H1 (cell line): ENCODE results near the gene CYBRD1. TPM values are rescaled to one million over a fixed set of nuclear protein-coding genes. Genes with fewer than 3 reads are reported as not detected.

Source experiments
- CTCF ChIA-PET: fragments of 300-600 bp; sonication (Branson Sonifier 250); formaldehyde crosslinking; loops from one replicate; lab custom pipeline; 2021; ENCODE audit not compliant: partially characterized antibody; lab: Charles Lee
- POLR2A ChIA-PET: fragments of 300-600 bp; sonication (Branson Sonifier 250); formaldehyde crosslinking; loops from one replicate; lab custom pipeline; 2021; ENCODE audit warnings: inconsistent platforms; ENCODE audit not compliant: partially characterized antibody; lab: Charles Lee
- DNase-seq, 2 experiments: peaks; one replicate each; pipeline versions ENCODE4 v3.0.0 to v3.0.0-alpha.2; 2010 to 2022; ENCODE audit warnings: low spot score in 2 of 2, low read depth in 1 of 2, mixed read lengths in 1 of 2
- FAIRE-seq: peaks from 2 replicates; lab custom pipeline; 2011; peaks lifted over from hg19 to GRCh38; lab: Jason Lieb, UNC
- H2AFZ ChIP-seq: 2 replicates; pipeline ENCODE4 v1.8.1; 2012; ENCODE audit warnings: low read length, inconsistent platforms
- H2AK5ac ChIP-seq: 2 replicates; pipeline ENCODE4 v1.6.1; 2013; ENCODE audit warnings: low read depth, low read length
- H2BK120ac ChIP-seq: replicated peaks from 2 replicates; pipeline ENCODE3; 2013; ENCODE audit warnings: low read depth, low read length, inconsistent platforms
- H2BK12ac ChIP-seq: 2 replicates; pipeline ENCODE4 v1.6.1; 2013; ENCODE audit warnings: low read depth, low read length
- H2BK15ac ChIP-seq: 2 replicates; pipeline ENCODE4 v1.6.1; 2013; ENCODE audit warnings: low read length
- H2BK20ac ChIP-seq: 2 replicates; pipeline ENCODE4 v1.6.1; 2013; ENCODE audit warnings: low read length
- H2BK5ac ChIP-seq: 2 replicates; pipeline ENCODE4 v1.6.1; 2013; ENCODE audit warnings: low read depth, low read length
- H3K14ac ChIP-seq: 2 replicates; pipeline ENCODE4 v1.6.1; 2013; ENCODE audit warnings: inconsistent platforms; ENCODE audit not compliant: insufficient read length
- H3K18ac ChIP-seq: 2 replicates; pipeline ENCODE4 v1.6.1; 2013; ENCODE audit warnings: low read length; ENCODE audit errors: extremely low read depth
- H3K23ac ChIP-seq: 2 replicates; pipeline ENCODE4 v1.6.1; 2013; ENCODE audit warnings: inconsistent platforms; ENCODE audit not compliant: insufficient read length
- H3K23me2 ChIP-seq: 2 replicates; pipeline ENCODE4 v1.6.1; 2013; ENCODE audit warnings: low read depth, low read length
- H3K27ac ChIP-seq: 2 replicates; pipeline ENCODE4 v1.6.1; 2011; ENCODE audit warnings: low read depth, low read length, inconsistent platforms
- H3K27me3 ChIP-seq, 4 experiments: replicated peaks in 1 of 4; 1 replicate in 1 of 4; 2 replicates in 3 of 4; pipeline versions ENCODE4 v1.6.1 to v1.8.1; 2011 to 2013; ENCODE audit warnings: low read length in 3 of 4, mild to moderate bottlenecking in 3 of 4, inconsistent platforms in 2 of 4, mixed read lengths in 2 of 4, moderate library complexity in 1 of 4; ENCODE audit not compliant: control insufficient read depth in 3 of 4, insufficient read depth in 3 of 4; ENCODE audit errors: extremely low read depth in 1 of 4
- H3K36me3 ChIP-seq, 4 experiments: 2 replicates each; pipeline versions ENCODE4 v1.6.1 to v1.8.1; 2011 to 2013; ENCODE audit warnings: mild to moderate bottlenecking in 4 of 4, low read length in 3 of 4, moderate library complexity in 2 of 4, control low read depth in 1 of 4, inconsistent platforms in 1 of 4; ENCODE audit not compliant: insufficient read depth in 4 of 4, control insufficient read depth in 2 of 4
- H3K4ac ChIP-seq: replicated peaks from 2 replicates; pipeline ENCODE3; 2013; ENCODE audit warnings: low read length, low read depth, mixed read lengths, inconsistent platforms; ENCODE audit not compliant: insufficient read length
- H3K4me1 ChIP-seq, 4 experiments: replicated peaks in 1 of 4; 1 replicate in 1 of 4; 2 replicates in 3 of 4; pipeline versions ENCODE4 v1.6.1 to v1.8.1; 2011 to 2013; ENCODE audit warnings: low read length in 3 of 4, inconsistent platforms in 2 of 4, mixed read lengths in 1 of 4; ENCODE audit not compliant: insufficient read depth in 4 of 4, control insufficient read depth in 3 of 4
- H3K4me2 ChIP-seq, 2 experiments: 2 replicates each; pipeline versions ENCODE4 v1.6.1 to v1.8.1; 2011 to 2013; ENCODE audit warnings: low read depth in 2 of 2, low read length in 2 of 2, control low read depth in 1 of 2, inconsistent platforms in 1 of 2, mild to moderate bottlenecking in 1 of 2; ENCODE audit not compliant: insufficient read depth in 1 of 2
- H3K4me3 ChIP-seq, 4 experiments: fragments of 200-600, 300-600 bp in 1 of 4; sonication (generic), shearing (Covaris generic), sonication (Bioruptor Twin) in 1 of 4; 2 replicates each; pipeline versions ENCODE4 v1.5.1 to v1.8.1; 2011 to 2016; ENCODE audit warnings: low read length in 4 of 4, low read depth in 3 of 4, control low read depth in 2 of 4, inconsistent platforms in 2 of 4, mild to moderate bottlenecking in 2 of 4, mixed read lengths in 1 of 4, moderate library complexity in 1 of 4; ENCODE audit not compliant: insufficient read depth in 2 of 4; ENCODE audit errors: extremely low read depth in 1 of 4
- H3K56ac ChIP-seq: replicated peaks from 2 replicates; pipeline ENCODE3; 2013; ENCODE audit warnings: low read depth, mild to moderate bottlenecking, mixed read lengths, low read length, inconsistent platforms; ENCODE audit not compliant: insufficient read length
- H3K79me1 ChIP-seq: 2 replicates; pipeline ENCODE4 v1.6.1; 2013; ENCODE audit warnings: low read depth, low read length, control low read depth
- H3K79me2 ChIP-seq, 2 experiments: 2 replicates each; pipeline versions ENCODE4 v1.6.1 to v1.8.1; 2012 to 2013; ENCODE audit warnings: low read length in 2 of 2, mild to moderate bottlenecking in 2 of 2, inconsistent platforms in 1 of 2; ENCODE audit not compliant: insufficient read depth in 2 of 2, control insufficient read depth in 1 of 2
- H3K9ac ChIP-seq, 4 experiments: replicated peaks in 1 of 4; 1 replicate in 1 of 4; 2 replicates in 3 of 4; pipeline versions ENCODE4 v1.6.1 to v1.8.1; 2011 to 2013; ENCODE audit warnings: low read depth in 3 of 4, low read length in 3 of 4, control low read depth in 2 of 4, mild to moderate bottlenecking in 2 of 4, moderate library complexity in 2 of 4, inconsistent platforms in 1 of 4; ENCODE audit errors: extremely low read depth in 1 of 4
- H3K9me3 ChIP-seq, 2 experiments: 2 replicates each; pipeline versions ENCODE4 v1.6.1 to v1.8.1; 2012 to 2013; ENCODE audit warnings: mild to moderate bottlenecking in 2 of 2, moderate library complexity in 2 of 2, control low read depth in 1 of 2, inconsistent platforms in 1 of 2, low read depth in 1 of 2, low read length in 1 of 2, mixed read lengths in 1 of 2; ENCODE audit not compliant: insufficient read depth in 2 of 2
- H4K20me1 ChIP-seq, 2 experiments: replicated peaks in 1 of 2; 2 replicates each; pipeline versions ENCODE3 to v1.8.1; 2011 to 2013; ENCODE audit warnings: inconsistent platforms in 2 of 2, low read length in 2 of 2, mild to moderate bottlenecking in 1 of 2; ENCODE audit not compliant: insufficient read depth in 2 of 2, control insufficient read depth in 1 of 2
- H4K5ac ChIP-seq: 2 replicates; pipeline ENCODE4 v1.6.1; 2013; ENCODE audit warnings: low read length, low read depth, mixed read lengths, inconsistent platforms; ENCODE audit not compliant: insufficient read length
- H4K8ac ChIP-seq: 2 replicates; pipeline ENCODE4 v1.8.0; 2013; ENCODE audit warnings: mild to moderate bottlenecking, moderate library complexity, low read length, inconsistent platforms; ENCODE audit not compliant: insufficient read depth; ENCODE audit errors: extremely low read depth
- H4K91ac ChIP-seq: replicated peaks from 2 replicates; pipeline ENCODE3; 2013; ENCODE audit warnings: low read length, mixed read lengths, inconsistent platforms; ENCODE audit not compliant: insufficient read length
- ATF3 ChIP-seq: IDR thresholded peaks from 2 replicates; pipeline ENCODE4 v1.6.1; 2011; ENCODE audit warnings: low read depth, mild to moderate bottlenecking, low read length; ENCODE audit not compliant: insufficient read depth
- CHD1 ChIP-seq: IDR thresholded peaks from 2 replicates; pipeline ENCODE4 v1.6.1; 2012; ENCODE audit warnings: low read depth, low read length, improper control_type of control experiment
- HDAC6 ChIP-seq: IDR thresholded peaks from one replicate; pipeline ENCODE4 v1.7.1; 2012; ENCODE audit warnings: low read depth, mild to moderate bottlenecking, inconsistent platforms, low read length, moderate library complexity
- JUND ChIP-seq: IDR thresholded peaks from 2 replicates; pipeline ENCODE4 v1.6.1; 2011; ENCODE audit warnings: mild to moderate bottlenecking, improper control_type of control experiment, low read length
- KDM4A ChIP-seq: IDR thresholded peaks from one replicate; pipeline ENCODE4 v1.7.1; 2012; ENCODE audit warnings: low read depth, mild to moderate bottlenecking, moderate library complexity, low read length, inconsistent platforms; ENCODE audit not compliant: severe bottlenecking
- POLR2AphosphoS5 ChIP-seq: IDR thresholded peaks from 2 replicates; pipeline ENCODE4 v1.6.1; 2011; ENCODE audit warnings: low read depth, low read length
- POU5F1 ChIP-seq: IDR thresholded peaks from 2 replicates; pipeline ENCODE4 v1.6.1; 2011; ENCODE audit warnings: low read depth, mild to moderate bottlenecking, low read length, moderate library complexity
- RBBP5 ChIP-seq: IDR thresholded peaks from 2 replicates; pipeline ENCODE4 v1.7.1; 2012; ENCODE audit warnings: low read depth, mild to moderate bottlenecking, inconsistent platforms, low read length, moderate library complexity, borderline replicate concordance
- SP4 ChIP-seq: IDR thresholded peaks from 2 replicates; pipeline ENCODE4 v1.6.1; 2012; ENCODE audit warnings: low read length, inconsistent platforms
- SUZ12 ChIP-seq: fragments of 200-600 bp; sonication (generic); IDR thresholded peaks from 2 replicates; pipeline ENCODE4 v1.6.1; 2012; ENCODE audit warnings: mild to moderate bottlenecking, inconsistent platforms, low read length, moderate library complexity, mixed read lengths
- YY1 ChIP-seq: IDR thresholded peaks from 2 replicates; pipeline ENCODE4 v1.6.1; 2011; ENCODE audit warnings: low read depth, mild to moderate bottlenecking, low read length
- WGBS, 2 experiments: shearing (Covaris generic) in 1 of 2; methylation state at CpG; one replicate each; pipeline versions ENCODE4 v1.1.6 to v1.1.7; 2013 to 2015; ENCODE audit warnings: low lambda C conversion rate in 2 of 2, mixed read lengths in 2 of 2, inconsistent platforms in 1 of 2, low coverage in 1 of 2, missing lambda C conversion rate in 1 of 2; ENCODE audit not compliant: insufficient replicate concordance in 2 of 2, insufficient coverage in 1 of 2, insufficient read length in 1 of 2; ENCODE audit errors: extremely low coverage in 1 of 2, missing lambda C conversion rate in 1 of 2; 5-methylcytosine and 5-hydroxymethylcytosine counted together
- polyA plus RNA-seq, 7 experiments: library from polyadenylated mRNA; depleted of rRNA in 3 of 7; stranded (reverse) in 5 of 7; unstranded in 2 of 7; fragments of >200 nt in 5 of 7; fragments of 200-250 nt in 2 of 7; gene quantifications; 1 replicate in 5 of 7; 2 replicates in 1 of 7; 4 replicates in 1 of 7; pipeline versions ENCODE4 v1.2.1 to v1.2.3, GENCODE V29; 2011 to 2013; ENCODE audit warnings: missing spikeins in 2 of 7, mixed read lengths in 2 of 7
- total RNA-seq: library from RNA; stranded (reverse); fragmentation: NEBNext Ultra II Directional; extraction: Animal tissue kit (Norgen Biotek cat#: 25700); gene quantifications from 2 replicates; pipeline ENCODE4 v1.2.1, GENCODE V29; 2021
- TF ChIP-seq, protein P1 (sequence below), 3 experiments: IDR thresholded peaks; 1 replicate in 2 of 3; 2 replicates in 1 of 3; pipeline versions ENCODE4 v1.5.1 to v1.6.1; 2011; ENCODE audit warnings: low read length in 3 of 3, mild to moderate bottlenecking in 3 of 3, inconsistent platforms in 2 of 3, low read depth in 1 of 3, moderate library complexity in 1 of 3; ENCODE audit not compliant: insufficient read depth in 1 of 3; ENCODE audit errors: control extremely low read depth in 1 of 3

Gene CYBRD1
- total and polyA plus RNA-seq, 2 of the 8 experiments (the other 6 are each of a cell fraction or from before 2014, with no cell fraction given) = 10.7 to 12.6 TPM

DNA sequence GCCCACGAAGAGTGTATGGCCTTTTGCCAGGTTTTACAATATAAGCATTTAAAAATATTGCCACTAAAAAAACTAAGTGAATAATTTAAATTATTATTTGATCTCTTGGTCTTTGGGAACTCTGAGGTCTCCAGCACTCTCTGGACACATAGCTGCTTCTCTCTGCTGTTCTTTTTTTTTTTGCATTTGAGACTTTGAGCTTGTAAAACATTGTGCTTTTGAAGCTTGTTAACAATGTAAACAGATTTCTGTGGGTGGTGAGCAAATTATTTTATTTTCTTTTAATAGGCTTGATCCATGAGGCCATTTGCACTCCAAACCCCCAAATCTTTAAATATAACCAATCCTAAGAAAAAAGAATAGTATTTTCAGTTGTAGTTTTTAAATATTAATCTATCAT is 46.3 kb upstream of the CYBRD1 start:
- Histone ChIP-seq H3K79me2 (no peaks in the 10 kb centered on the region), H3K4me2 (no peak overlapping the region), H2BK15ac (no peak overlapping the region), H4K20me1 (no peaks in the 10 kb centered on the region), H3K36me3 (peaks cover 2 to 39% (median 8%) of the 10 kb centered on the region in 4 experiments; a peak in 6 of 8 replicates), H4K5ac (no peak overlapping the region), H2BK12ac (no peak overlapping the region), H3K23me2 (no peaks in the 10 kb centered on the region), H2BK5ac (no peak overlapping the region), H2AFZ (no peak overlapping the region), H3K23ac (no peak overlapping the region), H3K14ac (no peak overlapping the region), H3K9ac (no peak overlapping the region), H3K27ac (no peak overlapping the region), H3K56ac (no peak overlapping the region), H3K79me1 (no peaks in the 10 kb centered on the region), H2AK5ac (no peak overlapping the region), H3K4me1 (no peaks in the 10 kb centered on the region), H3K18ac (no peak overlapping the region), H3K4me3 (no peak overlapping the region), H2BK120ac (no peak overlapping the region), H3K27me3 (no peaks in the 10 kb centered on the region), H4K8ac (no peak overlapping the region), H2BK20ac (no peak overlapping the region), H3K4ac (no peak overlapping the region), H3K9me3 (no peaks in the 10 kb centered on the region), H4K91ac (no peak overlapping the region)
- 92% methylated on average over 1 of the region's 1 CpG; no CpG with 5 or more reads in 1 of the 2 experiments for WGBS, 2 experiments
- ChIA-PET CTCF (interaction anchor here (0.7 kb wide), 2 partner anchors 45 to 54 kb away, joined by 3 read pairs; no protein-coding TSS in a partner anchor), POLR2A (interaction anchor here (1.5 kb wide), 1 partner anchor 30 kb away, joined by 5 read pairs; no protein-coding TSS in a partner anchor)
- FAIRE-seq = no peak
- DNase-seq = no peak
- TF ChIP-seq KDM4A = no peak
- TF ChIP-seq SUZ12 = no peak
- TF ChIP-seq, protein P1, sequence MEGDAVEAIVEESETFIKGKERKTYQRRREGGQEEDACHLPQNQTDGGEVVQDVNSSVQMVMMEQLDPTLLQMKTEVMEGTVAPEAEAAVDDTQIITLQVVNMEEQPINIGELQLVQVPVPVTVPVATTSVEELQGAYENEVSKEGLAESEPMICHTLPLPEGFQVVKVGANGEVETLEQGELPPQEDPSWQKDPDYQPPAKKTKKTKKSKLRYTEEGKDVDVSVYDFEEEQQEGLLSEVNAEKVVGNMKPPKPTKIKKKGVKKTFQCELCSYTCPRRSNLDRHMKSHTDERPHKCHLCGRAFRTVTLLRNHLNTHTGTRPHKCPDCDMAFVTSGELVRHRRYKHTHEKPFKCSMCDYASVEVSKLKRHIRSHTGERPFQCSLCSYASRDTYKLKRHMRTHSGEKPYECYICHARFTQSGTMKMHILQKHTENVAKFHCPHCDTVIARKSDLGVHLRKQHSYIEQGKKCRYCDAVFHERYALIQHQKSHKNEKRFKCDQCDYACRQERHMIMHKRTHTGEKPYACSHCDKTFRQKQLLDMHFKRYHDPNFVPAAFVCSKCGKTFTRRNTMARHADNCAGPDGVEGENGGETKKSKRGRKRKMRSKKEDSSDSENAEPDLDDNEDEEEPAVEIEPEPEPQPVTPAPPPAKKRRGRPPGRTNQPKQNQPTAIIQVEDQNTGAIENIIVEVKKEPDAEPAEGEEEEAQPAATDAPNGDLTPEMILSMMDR (IDR thresholded peaks at IDR 0.05; ENCODE audit: control extremely low read depth in 1 of 3, insufficient read depth in 1 of 3, low read depth in 1 of 3, low read length in 3 of 3) = no peak
- TF ChIP-seq POU5F1 = no peak
- TF ChIP-seq JUND = no peak
- no peak for TF ChIP-seq SP4
- no peak for TF ChIP-seq HDAC6
- TF ChIP-seq RBBP5 = no peak
- TF ChIP-seq ATF3 = no peak
- TF ChIP-seq YY1 = no peak
- TF ChIP-seq CHD1 = no peak
- no peak for TF ChIP-seq POLR2AphosphoS5
